Hematopoietic multipotent progenitor cell treated with erythropoietin and hydrocortisone succinate and interleukin-3 and kit ligand, for 6 days (in vitro differentiated cells): ENCODE measurements around the gene SORCS2.

ENCODE experiments used
- DNase-seq: peaks from one replicate; pipeline ENCODE4 v3.0.0-alpha.2; 2015

Gene SORCS2

GRCh38 chr4:7542781-7543180, 350.4 kb downstream of the SORCS2 start:
- DNase-seq = no peak

- no peak for DNase-seq
Measured at GRCh38 chr4:7546152-7546808, 353.9 kb downstream of the SORCS2 start.

- no peak for DNase-seq
Measured at GRCh38 chr4:7546809-7547367, 354.6 kb downstream of the SORCS2 start.

GRCh38 chr4:7547368-7548040, 355.2 kb downstream of the SORCS2 start:
- no peak for DNase-seq

- DNase-seq = no peak
Measured at GRCh38 chr4:7549866-7550265, 357.5 kb downstream of the SORCS2 start.

GRCh38 chr4:7552466-7552865, 360.1 kb downstream of the SORCS2 start:
- DNase-seq = no peak

GRCh38 chr4:7553280-7553679, 360.9 kb downstream of the SORCS2 start:
- DNase-seq = no peak

- DNase-seq = no peak
Measured at GRCh38 chr4:7554905-7555304, 362.6 kb downstream of the SORCS2 start.

- DNase-seq = no peak
Measured at GRCh38 chr4:7556558-7556957, 364.2 kb downstream of the SORCS2 start.

- DNase-seq = no peak
Measured at GRCh38 chr4:7557456-7557855, 365.1 kb downstream of the SORCS2 start.

GRCh38 chr4:7558436-7558835, 366.1 kb downstream of the SORCS2 start:
- DNase-seq = no peak

- no peak for DNase-seq
Measured at GRCh38 chr4:7559316-7559715, 367.0 kb downstream of the SORCS2 start.

GRCh38 chr4:7559741-7560395, 367.5 kb downstream of the SORCS2 start:
- no peak for DNase-seq

GRCh38 chr4:7561557-7561956, 369.2 kb downstream of the SORCS2 start:
- DNase-seq = no peak

- DNase-seq = no peak
Measured at GRCh38 chr4:7564242-7564641, 371.9 kb downstream of the SORCS2 start.

GRCh38 chr4:7565483-7565882, 373.1 kb downstream of the SORCS2 start:
- no peak for DNase-seq

GRCh38 chr4:7569810-7570783, 377.8 kb downstream of the SORCS2 start:
- DNase-seq = no peak

- DNase-seq = no peak
Measured at GRCh38 chr4:7571001-7571400, 378.7 kb downstream of the SORCS2 start.

GRCh38 chr4:7571701-7572100, 379.4 kb downstream of the SORCS2 start:
- DNase-seq = no peak

GRCh38 chr4:7572894-7573293, 380.6 kb downstream of the SORCS2 start:
- DNase-seq = no peak

GRCh38 chr4:7573576-7574091, 381.3 kb downstream of the SORCS2 start:
- no peak for DNase-seq

GRCh38 chr4:7574287-7575014, 382.1 kb downstream of the SORCS2 start:
- DNase-seq = no peak
